Gastrocnemius medialis (tissue), 4 donors: Measurements from ENCODE around the gene FSIP2. TPM values are rescaled to one million over a fixed set of nuclear protein-coding genes. Genes with fewer than 3 reads are reported as not detected.

ENCODE experiments used
- ATAC-seq, 2 donors: fragments of 150-250 bp; one replicate each; pipeline ENCODE4 v1.9.1; 2016
- DNase-seq, 2 donors: peaks; one replicate each; pipeline ENCODE4 v3.0.0-alpha.2; 2019
- H3K27ac ChIP-seq, 4 donors: fragments of 200-600 bp; sonication (generic); 1 replicate in 1 of 4; 2 replicates in 3 of 4; pipeline ENCODE4 v1.5.1; 2016 to 2018; ENCODE audit warnings: mild to moderate bottlenecking in 2 of 4, moderate library complexity in 1 of 4
- H3K27me3 ChIP-seq, 3 donors: fragments of 200-600 bp; sonication (generic) in 2 of 3; 1 replicate in 1 of 3; 2 replicates in 2 of 3; pipeline versions ENCODE4 v1.5.1 to v1.6.0; 2016 to 2019; ENCODE audit warnings: mild to moderate bottlenecking in 1 of 3, moderate library complexity in 1 of 3
- H3K36me3 ChIP-seq, 2 donors: fragments of 200-600 bp; sonication (generic) in 1 of 2; one replicate each; pipeline ENCODE4 v1.5.1; 2017 to 2018
- H3K4me1 ChIP-seq, 2 donors: fragments of 200-600 bp; sonication (generic) in 1 of 2; one replicate each; pipeline ENCODE4 v1.5.1; 2016 to 2017; ENCODE audit warnings: mild to moderate bottlenecking in 2 of 2
- H3K4me3 ChIP-seq, 4 donors: fragments of 200-600 bp; sonication (generic) in 3 of 4; 1 replicate in 1 of 4; 2 replicates in 3 of 4; pipeline ENCODE4 v1.5.1; 2016 to 2019; ENCODE audit warnings: mild to moderate bottlenecking in 2 of 4
- H3K9me3 ChIP-seq, 3 donors: fragments of 200-600 bp; sonication (generic) in 2 of 3; 1 replicate in 1 of 3; 2 replicates in 2 of 3; pipeline ENCODE4 v1.5.1; 2016 to 2019
- POLR2A ChIP-seq, 2 donors: fragments of 450-650 bp; IDR thresholded peaks; one replicate each; pipeline ENCODE4 v1.6.1; 2017; ENCODE audit warnings: antibody characterized with exemption in 2 of 2, mild to moderate bottlenecking in 2 of 2, moderate library complexity in 2 of 2
- in situ Hi-C, 4 donors: fragments of 200-750 bp; cut with MboI; loops; one replicate each; pipeline versions ENCODE4 v1.15.0 to v1.8.0; 2017; ENCODE audit warnings: low sequenced_read_pairs in 4 of 4
- intact Hi-C: fragments of 100-400 bp; cut with DNase I; formaldehyde crosslinking; loops from one replicate; pipeline ENCODE4 v1.15.1; 2023; ENCODE audit warnings: low total_unique reads
- total RNA-seq, 4 donors: library from RNA; depleted of rRNA; stranded (reverse); fragments of >200 nt; gene quantifications; one replicate each; pipeline versions ENCODE4 v1.1.0 to v1.2.3, GENCODE V29; 2016
- TF ChIP-seq, protein P1 (sequence below), 5 experiments: fragments of 450-650 bp in 3 of 5; fragments of 200-600 bp in 2 of 5; sonication (generic) in 2 of 5; IDR thresholded peaks in 4 of 5; conservative IDR thresholded peaks in 1 of 5; 1 replicate in 4 of 5; 2 replicates in 1 of 5; pipeline ENCODE4 v1.5.1; 2016 to 2019; ENCODE audit warnings: antibody characterized with exemption in 5 of 5, mild to moderate bottlenecking in 3 of 5, moderate library complexity in 3 of 5

The FSIP2 gene
- total RNA-seq, 4 donors from 2014 or later: 0.04 to 0.17 (median 0.10) TPM; not detected in 1

GRCh38 chr2:185876234-185876633, 137.6 kb downstream of the FSIP2 start:
- intact Hi-C loops (no loop called here), in situ Hi-C loops (no loop called here)
- H3K4me1 ChIP-seq: no peaks in the 10 kb centered on the region
- ATAC-seq (no peak), DNase-seq (no peak)
- H3K9me3 ChIP-seq: no peaks in the 10 kb centered on the region
- H3K27me3 ChIP-seq: no peaks in the 10 kb centered on the region
- no peak overlapping the region for H3K4me3 ChIP-seq
- no peak overlapping the region for H3K27ac ChIP-seq
- TF ChIP-seq POLR2A (IDR thresholded peaks at IDR 0.05): no peak
- TF ChIP-seq, protein P1, sequence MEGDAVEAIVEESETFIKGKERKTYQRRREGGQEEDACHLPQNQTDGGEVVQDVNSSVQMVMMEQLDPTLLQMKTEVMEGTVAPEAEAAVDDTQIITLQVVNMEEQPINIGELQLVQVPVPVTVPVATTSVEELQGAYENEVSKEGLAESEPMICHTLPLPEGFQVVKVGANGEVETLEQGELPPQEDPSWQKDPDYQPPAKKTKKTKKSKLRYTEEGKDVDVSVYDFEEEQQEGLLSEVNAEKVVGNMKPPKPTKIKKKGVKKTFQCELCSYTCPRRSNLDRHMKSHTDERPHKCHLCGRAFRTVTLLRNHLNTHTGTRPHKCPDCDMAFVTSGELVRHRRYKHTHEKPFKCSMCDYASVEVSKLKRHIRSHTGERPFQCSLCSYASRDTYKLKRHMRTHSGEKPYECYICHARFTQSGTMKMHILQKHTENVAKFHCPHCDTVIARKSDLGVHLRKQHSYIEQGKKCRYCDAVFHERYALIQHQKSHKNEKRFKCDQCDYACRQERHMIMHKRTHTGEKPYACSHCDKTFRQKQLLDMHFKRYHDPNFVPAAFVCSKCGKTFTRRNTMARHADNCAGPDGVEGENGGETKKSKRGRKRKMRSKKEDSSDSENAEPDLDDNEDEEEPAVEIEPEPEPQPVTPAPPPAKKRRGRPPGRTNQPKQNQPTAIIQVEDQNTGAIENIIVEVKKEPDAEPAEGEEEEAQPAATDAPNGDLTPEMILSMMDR (IDR thresholded peaks at IDR 0.05 in 4 of 5, conservative IDR thresholded peaks at IDR 0.05 in 1 of 5): no peak
- no peaks in the 10 kb centered on the region for H3K36me3 ChIP-seq

DNA sequence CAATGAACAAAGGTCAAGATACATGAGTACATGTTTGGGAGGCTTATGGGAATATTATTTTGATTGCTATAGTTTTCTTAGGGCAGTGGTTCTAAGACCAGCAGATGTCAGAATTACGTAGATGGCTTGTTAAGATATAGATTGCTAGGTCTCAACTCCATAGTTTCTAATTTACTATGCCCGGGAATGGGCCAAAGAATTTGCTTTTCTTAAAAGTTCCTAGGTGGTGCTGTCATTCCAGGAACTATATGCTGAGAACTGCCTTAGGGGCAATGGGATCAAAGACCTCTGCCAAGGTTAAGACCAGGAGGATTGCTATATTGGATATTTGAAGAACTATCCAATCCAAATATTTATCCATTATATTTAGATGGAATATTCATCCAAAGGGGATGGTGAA, 141.8 kb downstream of the FSIP2 start:
- TF ChIP-seq POLR2A (IDR thresholded peaks at IDR 0.05): no peak
- TF ChIP-seq, protein P1 (IDR thresholded peaks at IDR 0.05 in 4 of 5, conservative IDR thresholded peaks at IDR 0.05 in 1 of 5): no peak
- H3K27me3 ChIP-seq: no peaks in the 10 kb centered on the region
- DNase-seq (no peak), ATAC-seq (no peak)
- H3K9me3 ChIP-seq: no peaks in the 10 kb centered on the region
- H3K4me1 ChIP-seq: no peaks in the 10 kb centered on the region
- intact Hi-C loops: no loop called here
- no peak overlapping the region for H3K27ac ChIP-seq
- H3K36me3 ChIP-seq: no peaks in the 10 kb centered on the region
- no peak overlapping the region for H3K4me3 ChIP-seq
- in situ Hi-C loops: no loop called here
